ENCODE measurements around the gene MORN4.

The MORN4 gene

DNA sequence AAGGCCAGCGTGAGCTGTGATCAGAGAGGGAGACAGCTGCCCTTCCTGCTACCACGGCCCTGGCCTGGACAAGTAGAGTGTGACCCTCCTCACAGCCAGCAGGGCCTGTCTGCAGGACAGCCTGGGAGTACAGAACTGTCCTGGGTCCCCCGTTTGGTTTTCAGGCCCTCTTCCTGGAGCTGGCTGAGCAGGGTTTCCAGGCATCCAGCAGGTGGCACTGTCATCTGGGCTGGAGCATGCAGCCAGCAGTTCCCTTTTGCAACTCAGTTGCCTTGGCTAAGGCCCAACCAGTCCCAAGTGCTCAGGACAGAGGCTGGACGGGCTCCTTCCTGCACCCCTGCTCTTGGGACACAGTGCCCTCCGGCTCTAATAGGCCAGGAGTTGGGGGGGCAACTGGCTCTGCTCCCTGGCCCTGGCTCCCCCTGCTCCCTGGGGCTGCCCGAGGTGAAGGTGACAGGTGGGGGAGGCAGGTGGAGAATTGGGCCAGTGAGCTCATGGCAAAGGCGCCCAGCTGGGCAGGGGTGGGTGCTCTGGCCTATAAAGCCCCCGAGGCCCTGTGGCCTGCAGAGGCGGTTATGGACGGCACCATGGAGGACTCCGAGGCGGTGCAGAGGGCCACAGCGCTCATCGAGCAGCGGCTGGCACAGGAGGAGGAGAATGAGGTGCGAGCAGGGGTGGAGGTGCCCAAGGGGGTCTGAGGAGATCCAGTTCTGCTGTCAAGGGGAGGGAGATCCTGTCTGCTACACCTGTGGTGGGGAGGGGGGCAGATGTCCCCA, 60.9 kb downstream of the MORN4 start, which contains the start of gene ANKRD2:
ANKRD2 (plus strand) TSS at position 566 of the 776 bp plus-strand sequence; CDS start at position 576, 10 bp downstream.
- DNase-seq, result peak; percentile 30

DNA sequence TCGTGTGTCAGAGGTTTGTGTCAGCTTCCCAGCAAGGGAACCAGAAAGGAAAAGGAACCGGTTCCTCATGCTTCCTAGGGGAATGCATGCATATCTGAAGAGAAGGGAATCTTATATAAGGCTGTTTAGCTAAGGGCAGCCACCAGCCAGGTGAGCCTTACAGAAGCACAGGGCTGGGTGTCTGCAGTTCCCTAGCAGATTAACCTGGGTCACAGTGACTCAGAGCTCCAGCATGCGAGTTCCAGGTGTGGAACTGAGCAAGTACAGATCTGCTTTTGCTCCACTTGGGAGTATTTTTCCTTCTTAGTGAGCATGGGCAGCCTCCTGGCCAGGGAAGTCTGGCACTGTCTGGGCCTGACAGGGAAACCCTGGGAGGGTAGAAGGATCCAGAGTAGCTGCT, 61.7 kb downstream of the MORN4 start:
- no peak for DNase-seq

DNA sequence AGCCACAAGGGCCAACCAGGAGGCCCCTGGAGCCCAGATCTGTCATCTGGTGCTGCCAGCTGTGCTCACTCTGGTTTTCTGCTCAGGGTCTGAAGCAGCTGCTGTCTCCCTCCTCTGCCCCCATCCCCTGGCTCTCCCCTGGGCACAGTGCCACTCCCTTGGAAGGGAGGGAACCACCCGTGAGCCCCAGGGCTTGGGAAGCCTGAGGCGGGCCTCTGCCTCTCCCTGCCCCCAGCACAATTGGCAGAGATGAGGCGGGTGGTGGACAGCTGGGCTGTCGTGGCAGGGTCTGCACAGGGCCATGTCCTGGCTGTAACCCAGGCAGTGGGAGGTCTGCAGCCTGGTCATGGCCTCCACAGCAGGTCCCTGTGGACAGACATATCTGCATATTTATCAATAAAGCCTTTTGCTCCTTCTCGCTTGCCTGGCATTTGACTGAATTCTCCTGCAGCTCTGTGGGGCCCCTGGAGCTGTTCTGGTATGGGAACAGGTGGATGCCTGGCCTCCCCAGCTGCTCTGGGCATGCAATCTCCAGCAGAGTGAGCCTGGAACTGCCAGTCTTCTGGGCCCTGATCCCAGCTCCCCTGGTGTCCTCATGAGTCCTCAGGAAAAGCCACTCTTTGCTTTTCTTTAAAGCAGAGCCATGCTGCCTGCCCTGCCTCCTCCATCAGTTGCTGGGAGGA, 62.4 kb downstream of the MORN4 start:
- DNase-seq, result no peak

DNA sequence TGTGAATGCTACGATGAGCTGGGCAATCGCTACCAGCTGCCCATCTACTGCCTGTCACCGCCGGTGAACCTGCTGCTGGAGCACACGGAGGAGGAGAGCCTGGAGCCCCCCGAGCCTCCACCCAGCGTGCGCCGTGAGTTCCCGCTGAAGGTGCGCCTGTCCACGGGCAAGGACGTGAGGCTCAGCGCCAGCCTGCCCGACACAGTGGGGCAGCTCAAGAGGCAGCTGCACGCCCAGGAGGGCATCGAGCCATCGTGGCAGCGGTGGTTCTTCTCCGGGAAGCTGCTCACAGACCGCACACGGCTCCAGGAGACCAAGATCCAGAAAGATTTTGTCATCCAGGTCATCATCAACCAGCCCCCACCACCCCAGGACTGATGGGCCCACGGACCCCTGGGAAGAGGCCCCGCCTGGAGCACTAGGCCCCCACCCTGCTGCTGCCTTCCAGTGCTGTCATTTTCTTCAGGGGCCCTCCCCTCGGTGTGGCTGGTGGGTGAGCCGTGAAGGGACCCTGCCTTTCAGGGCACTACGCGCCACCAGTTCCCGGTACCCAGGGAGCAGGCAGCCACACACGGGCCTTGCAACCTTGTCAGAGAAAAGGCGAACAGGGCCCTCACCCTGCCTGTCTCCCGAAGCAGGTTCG, 63.0 kb downstream of the MORN4 start:
- no peak for DNase-seq

DNA sequence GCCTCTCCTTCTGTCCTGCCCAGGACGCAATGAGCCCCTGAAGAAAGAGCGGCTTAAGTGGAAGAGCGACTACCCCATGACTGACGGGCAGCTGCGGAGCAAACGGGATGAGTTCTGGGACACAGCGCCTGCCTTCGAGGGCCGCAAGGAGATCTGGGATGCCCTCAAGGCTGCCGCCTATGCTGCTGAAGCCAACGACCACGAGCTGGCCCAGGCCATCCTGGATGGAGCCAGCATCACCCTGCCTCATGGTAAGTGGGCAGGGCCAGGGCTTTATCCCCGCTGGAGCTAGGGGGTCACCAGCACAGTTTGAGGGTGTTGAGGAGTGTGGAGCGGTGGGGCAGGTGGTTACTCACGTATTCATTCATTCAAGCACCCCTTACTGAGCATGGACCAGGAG, 65.4 kb downstream of the MORN4 start:
- DNase-seq, result no peak

DNA sequence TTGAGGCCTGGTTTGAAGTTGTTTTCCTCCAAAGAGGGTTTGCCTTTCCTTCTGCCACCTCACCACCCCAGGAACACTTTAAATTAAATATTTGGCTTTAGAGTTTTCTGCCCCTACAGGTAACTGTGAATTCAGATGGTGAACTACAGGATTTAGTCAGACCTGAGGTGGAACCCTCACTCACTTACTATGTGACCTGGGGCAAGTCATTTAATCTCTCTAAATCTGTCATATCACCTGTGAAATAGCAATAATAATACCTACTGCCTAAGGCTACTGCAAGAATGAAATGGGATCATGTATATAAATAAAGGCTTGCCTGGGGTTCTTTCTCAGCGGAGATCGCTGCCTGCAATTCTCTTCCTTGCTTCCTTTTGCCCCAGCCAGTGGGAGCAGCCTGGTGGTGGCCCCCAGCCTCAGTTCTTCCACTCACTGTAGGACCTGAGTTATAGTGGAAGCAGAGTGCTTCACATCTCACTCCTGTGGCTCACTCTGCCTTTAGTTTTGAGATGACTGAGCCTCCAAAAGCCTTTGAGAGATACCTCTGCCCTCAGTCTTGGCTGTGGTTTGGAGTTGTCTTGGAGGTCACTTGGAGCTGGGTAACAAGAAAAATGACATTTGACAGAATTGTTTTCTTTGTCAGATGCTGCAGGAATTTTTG, 66.8 kb downstream of the MORN4 start:
- no peak for DNase-seq

DNA sequence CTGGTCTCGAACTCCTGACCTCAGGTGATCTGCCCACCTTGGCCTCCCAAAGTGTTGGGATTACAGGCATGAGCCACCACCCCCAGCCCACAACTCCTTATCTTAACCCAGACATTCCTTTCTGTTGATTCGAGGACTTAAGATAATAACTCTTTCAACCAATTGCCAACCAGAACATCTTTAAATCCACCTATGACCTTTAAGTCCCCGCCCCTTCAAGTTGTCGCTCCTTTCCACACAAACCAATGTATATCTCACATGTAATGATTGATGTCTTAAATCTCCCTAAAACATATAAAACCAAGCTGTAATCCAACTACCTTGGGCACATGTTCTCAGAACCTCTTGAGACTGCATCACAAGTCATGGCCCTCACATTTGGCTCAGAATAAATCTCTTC, 68.5 kb downstream of the MORN4 start:
- no peak for DNase-seq

Measured in NCI-H1092 treated with DMSO at 0.1 percent for 48 hours (cell line).